Brain microvascular endothelial cell (primary cell): ENCODE results near the gene BARD1.

Experiments
- DNase-seq: peaks from one replicate; pipeline ENCODE4 v3.0.0-alpha.2; 2020
- H3K27ac ChIP-seq: fragments of 250-450 bp; sonication (Bioruptor Pico); 2 replicates; pipeline ENCODE4 v1.5.1; 2020; ENCODE audit warnings: mild to moderate bottlenecking, moderate library complexity
- H3K27me3 ChIP-seq: fragments of 250-450 bp; sonication (Bioruptor Pico); replicated peaks from 2 replicates; pipeline ENCODE4 v1.5.1; 2020; ENCODE audit warnings: mild to moderate bottlenecking
- H3K36me3 ChIP-seq: fragments of 250-450 bp; sonication (Bioruptor Pico); replicated peaks from 2 replicates; pipeline ENCODE4 v1.5.1; 2020; ENCODE audit warnings: mild to moderate bottlenecking
- H3K4me3 ChIP-seq: 2 replicates; pipeline ENCODE4 v1.5.1; 2011; ENCODE audit warnings: low read depth, mild to moderate bottlenecking, control low read depth, low read length, moderate library complexity
- CTCF ChIP-seq: IDR thresholded peaks from 2 replicates; pipeline ENCODE4 v1.5.1; 2011; ENCODE audit warnings: low read depth, mild to moderate bottlenecking, moderate library complexity, low read length, control low read depth, inconsistent platforms; ENCODE audit errors: missing control alignments
- in situ Hi-C: cut with HindIII; loops from 2 replicates; pipeline ENCODE4 v1.10.0; 2017; ENCODE audit warnings: low sequenced_read_pairs, low pct_ligation_motif_present

The BARD1 gene

GRCh38 chr2:214679736-214680135, 129.7 kb downstream of the BARD1 start:
- no peak overlapping the region for H3K4me3 ChIP-seq
- H3K27me3 ChIP-seq, result no peaks in the 10 kb centered on the region
- no peak for DNase-seq
- H3K27ac ChIP-seq, result no peak overlapping the region
- in situ Hi-C loops, result no loop called here
- TF ChIP-seq CTCF, result no peak
- H3K36me3 ChIP-seq, result no peaks in the 10 kb centered on the region

- H3K27me3 ChIP-seq, result no peaks in the 10 kb centered on the region
- no peaks in the 10 kb centered on the region for H3K36me3 ChIP-seq
- no peak for TF ChIP-seq CTCF
- DNase-seq, result no peak
- H3K27ac ChIP-seq, result no peak overlapping the region
- in situ Hi-C loops, result no loop called here
- H3K4me3 ChIP-seq, result no peak overlapping the region
These were observed 132.9 kb downstream of the BARD1 start for GRCh38 chr2:214676421-214677089.
